T-helper 1 cell treated with Interleukin-12 subunit alpha and Interleukin-12 subunit beta and Interleukin-4 antibody, amounts not matched to agents 30 ng/mL and 1 ng/mL, for 36 hours (primary cell): ENCODE measurements around the gene CPLANE1. TPM values are rescaled to one million over a fixed set of nuclear protein-coding genes. Genes with fewer than 3 reads are reported as not detected.
"Not testable (repeated sequence)": the region's sequence is repeated elsewhere in the genome, so short reads cannot be mapped to it uniquely, and the experiment has no call there.

Source experiments
- intact Hi-C: fragments of 100-400 bp; cut with micrococcal nuclease; formaldehyde crosslinking; loops from one replicate; pipeline ENCODE4 v1.15.1; 2024
- total RNA-seq: library from RNA; stranded (reverse); gene quantifications from 2 replicates; pipeline ENCODE4 v1.2.3, GENCODE V29; 2022

Gene CPLANE1
- total RNA-seq, 1 donor from 2014 or later, result 12.7 TPM

DNA sequence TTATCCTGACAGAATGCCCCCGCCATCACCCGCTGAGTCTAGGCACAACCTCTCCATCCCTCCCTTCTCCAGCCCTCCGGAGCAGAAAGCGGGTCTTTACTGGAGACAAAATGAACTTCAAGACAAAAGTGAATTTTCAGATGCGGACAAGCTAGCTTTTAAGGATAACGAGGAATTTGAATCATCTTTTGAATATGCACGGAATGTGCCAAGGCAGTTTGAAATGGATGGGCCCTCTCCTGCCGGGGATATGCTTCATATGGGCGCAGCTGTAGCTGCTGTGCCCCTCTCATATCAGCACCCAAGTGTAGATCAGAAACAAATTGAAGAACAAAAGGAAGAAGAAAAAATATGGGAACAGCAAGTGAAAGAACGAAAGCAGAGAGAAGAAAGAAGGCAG lies 37.5 kb downstream of the CPLANE1 start:
- intact Hi-C loops, result loop anchor here (10.0 kb wide), 1 partner anchor 93 kb away; no protein-coding TSS in a partner anchor

DNA sequence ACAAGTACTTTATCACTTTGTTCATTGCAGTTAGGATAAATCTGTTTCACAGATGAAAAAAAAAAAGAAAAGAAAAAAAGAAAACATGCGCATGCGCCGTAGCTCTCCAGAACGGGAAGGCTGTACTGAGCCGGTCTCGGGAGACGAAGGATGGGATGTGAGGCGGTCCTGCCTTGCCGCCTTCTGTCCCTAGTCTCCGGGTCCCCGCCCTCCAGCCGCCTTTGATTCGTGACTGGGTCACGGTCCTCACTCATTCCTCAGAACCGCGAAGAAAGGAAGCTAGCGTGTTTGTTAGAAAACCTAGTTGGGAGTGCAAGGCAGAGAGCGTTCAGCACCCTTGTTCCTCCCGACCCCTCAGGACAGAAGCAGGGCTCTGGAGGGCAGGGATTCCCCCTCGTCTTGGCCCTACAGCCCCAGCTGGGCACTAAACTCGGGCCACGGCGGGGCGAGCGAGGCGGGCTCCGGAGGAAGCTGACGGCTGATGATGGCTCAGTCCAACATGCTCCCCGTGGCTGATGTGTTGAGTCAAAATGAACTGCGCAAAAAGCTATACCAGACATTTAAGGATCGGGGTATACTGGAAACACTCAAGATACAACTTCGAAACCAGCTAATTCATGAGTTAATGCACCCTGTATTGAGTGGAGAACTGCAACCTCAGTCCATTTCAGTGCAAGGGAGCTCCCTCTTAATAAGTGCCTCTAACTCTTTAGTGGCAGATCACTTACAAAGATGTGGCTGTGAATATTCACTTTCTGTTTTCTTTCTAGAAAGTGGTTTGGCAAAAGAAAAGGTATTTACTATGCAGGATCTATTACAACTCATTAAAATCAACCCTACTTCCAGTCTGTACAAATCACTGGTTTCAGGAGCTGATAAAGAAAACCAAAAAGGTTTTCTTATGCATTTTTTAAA lies 40.0 kb downstream of the CPLANE1 start:
- intact Hi-C loops, result loop anchor here (1.0 to 2.0 kb wide), 2 partner anchors 11 to 40 kb away; partner anchors contain the start of gene CPLANE1

DNA sequence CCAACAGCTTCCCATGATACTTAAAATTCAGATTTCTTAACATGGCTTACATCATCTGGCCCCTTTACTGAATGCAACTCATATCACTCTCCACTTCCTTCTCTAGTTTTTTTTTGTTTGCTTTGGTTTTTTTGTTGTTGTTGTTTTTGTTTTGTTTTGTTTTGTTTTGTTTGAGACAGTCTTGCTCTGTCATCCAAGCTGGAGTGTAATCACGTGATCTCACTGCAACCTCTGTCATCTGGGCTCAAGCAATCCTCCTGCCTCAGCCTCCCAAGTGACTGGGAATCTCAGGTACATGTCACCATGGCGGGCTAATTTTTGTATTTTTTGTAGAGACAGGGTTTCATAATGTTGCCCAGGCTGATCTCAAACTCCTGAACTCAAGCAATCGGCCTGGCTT lies 41.4 kb downstream of the CPLANE1 start:
- intact Hi-C loops, result loop anchor here (2.0 kb wide), 1 partner anchor 41 kb away; the partner anchor contains the start of gene CPLANE1

DNA sequence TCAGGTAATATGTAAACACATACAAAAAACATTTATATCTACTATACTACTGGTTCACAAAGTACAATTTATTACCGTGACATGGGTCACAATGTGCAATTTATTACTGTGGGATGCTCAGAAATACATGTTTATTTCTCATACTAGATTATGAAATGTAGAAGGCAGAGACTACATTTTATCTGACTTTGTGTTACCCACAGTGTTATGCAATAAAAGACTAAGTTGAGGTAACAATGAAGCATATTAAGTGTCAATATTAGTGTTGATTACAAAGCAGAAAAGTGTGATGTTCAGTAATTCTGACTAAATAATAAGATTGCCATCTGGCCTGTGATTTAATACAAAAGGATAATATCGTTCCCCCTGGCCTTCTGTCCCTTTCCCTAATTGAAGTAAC lies 42.4 kb downstream of the CPLANE1 start:
- intact Hi-C loops, result no loop called here

DNA sequence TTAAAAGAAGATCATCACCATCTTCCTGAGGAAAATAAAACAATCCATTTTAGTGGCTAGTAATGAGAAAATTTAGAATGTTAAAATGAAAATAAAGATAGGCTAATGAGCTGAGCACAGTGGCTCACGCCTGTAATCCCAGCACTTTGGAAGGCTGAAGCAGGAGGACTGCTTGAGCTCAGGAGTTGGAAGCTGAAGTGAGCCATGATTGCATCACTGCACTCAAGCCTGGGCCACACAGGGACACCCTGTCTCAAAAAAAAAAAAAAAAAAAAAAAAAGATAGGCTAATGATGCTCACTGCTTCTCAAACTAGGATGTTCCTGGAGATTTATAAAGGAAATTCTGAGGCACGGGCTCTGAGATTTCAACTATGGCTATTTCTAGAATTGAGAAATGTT lies 50.3 kb downstream of the CPLANE1 start:
- intact Hi-C loops, result loop anchor here (1.0 to 5.0 kb wide), 3 partner anchors 10 to 322 kb away; partner anchors contain the start of genes CPLANE1 and NIPBL

DNA sequence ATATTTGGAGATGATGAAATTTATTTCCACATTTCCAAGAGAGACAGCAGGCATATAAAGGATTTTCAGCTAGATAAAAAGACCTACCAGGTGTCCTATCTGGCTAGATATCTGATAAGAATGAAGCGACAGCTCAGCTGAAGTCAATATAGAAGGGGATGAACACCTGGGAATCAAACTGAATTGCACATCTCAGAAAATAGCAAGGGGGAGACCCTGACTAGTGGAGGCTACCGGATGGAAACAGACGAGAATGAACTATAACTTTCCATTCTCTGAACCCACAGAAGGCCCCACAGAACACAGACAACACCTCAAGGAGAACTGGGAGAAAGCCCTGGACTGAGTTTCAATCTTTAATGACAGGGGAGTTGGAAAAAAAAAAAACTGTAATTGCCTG lies 51.1 kb downstream of the CPLANE1 start:
- intact Hi-C loops, result loop anchor here (1.0 to 5.0 kb wide), 3 partner anchors 11 to 321 kb away; partner anchors contain the start of genes CPLANE1 and NIPBL

DNA sequence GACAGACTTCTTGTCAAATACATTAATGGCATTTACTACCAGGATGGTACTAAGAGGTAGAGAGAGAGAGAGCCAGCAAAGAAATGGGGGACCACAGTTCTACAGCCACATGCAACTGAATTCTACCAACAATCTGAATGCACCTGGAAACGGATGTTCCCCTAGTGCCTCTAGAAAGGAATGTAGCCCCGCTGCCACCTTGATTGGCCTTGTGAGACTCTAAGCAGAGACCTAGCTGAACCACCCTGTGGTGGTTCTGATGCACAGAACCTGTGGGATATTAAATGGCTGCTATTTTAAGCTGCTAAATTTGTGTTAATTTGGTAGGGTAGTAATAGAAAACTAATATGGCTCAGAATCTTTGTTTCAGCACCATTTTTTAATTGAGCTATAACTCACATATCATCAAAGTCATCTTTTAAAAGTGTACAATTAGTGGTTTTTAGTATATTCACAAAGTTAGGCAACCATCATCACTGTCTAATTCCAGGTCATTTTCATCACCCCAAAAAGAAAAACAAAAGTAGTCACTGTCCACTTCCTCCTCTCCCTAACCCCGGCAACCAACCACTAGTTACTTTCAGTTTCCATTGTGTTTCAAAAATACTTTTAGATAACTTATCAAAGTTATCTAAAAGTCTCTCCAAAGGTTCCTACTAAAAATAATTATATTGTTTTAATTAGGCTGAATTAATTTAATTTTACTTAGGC lies 51.7 kb downstream of the CPLANE1 start:
- intact Hi-C loops, result loop anchor here (1.0 to 5.0 kb wide), 5 partner anchors 12 to 320 kb away; partner anchors contain the start of genes CPLANE1, NIPBL and NUP155

DNA sequence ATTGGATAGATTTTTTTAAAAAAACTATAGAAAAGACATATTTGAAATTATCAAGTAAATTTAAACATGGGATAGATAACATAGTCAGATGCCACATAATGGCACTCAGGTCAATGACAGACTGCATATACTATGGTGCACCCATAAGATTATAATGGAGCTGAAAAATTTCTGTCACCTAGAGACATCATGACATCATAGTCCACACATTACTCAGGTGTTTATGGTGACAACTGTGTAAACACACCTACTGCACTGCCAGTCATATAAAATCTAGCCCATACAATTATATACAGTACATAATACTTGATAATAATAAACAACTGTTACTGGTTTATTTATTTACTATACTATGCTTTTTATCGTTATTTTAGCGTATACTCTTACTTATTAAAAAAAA lies 58.6 kb downstream of the CPLANE1 start:
- intact Hi-C loops, result no loop called here

DNA sequence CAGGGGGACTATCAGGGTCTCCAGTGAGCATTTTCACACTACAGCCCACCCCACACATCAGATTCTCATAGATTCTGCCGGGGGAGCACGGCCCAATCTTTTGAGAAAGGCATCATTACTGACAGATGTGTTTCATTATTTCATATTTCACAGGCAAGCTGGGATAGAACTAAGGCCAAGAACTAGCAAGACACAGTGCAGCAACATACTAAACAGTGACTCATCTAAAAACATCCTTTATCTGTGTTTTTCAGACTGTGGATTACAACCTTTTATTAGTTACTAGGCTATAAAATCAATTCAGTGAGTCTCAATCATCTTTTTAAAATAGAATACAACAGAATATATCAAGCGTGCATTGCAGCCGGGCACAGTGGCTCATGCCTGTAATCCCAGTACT lies 59.8 kb downstream of the CPLANE1 start:
- intact Hi-C loops, result no loop called here

DNA sequence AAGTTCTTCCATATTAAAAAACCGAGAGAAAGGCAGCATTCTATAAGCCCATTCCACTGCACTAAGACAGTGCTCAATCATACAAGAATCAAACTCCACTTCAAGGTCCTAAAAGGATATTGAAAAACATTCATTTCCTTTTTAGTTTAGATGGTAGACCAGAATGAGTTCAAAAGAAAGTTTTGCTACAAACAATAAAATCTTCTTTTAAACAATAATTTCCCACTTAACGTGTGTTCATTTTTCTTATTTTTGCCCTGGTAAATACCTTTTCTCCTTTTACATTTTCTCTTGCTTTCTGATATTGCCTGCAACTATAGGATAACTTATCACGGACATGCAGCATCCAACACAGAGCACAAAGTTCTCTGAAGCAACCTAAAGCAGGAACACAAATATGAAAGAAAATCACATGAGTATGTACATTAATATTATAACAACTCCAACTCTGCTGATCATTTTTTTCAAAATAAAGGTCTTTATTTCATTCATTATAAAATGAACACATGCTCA lies 61.7 kb downstream of the CPLANE1 start:
- intact Hi-C loops, result no loop called here

DNA sequence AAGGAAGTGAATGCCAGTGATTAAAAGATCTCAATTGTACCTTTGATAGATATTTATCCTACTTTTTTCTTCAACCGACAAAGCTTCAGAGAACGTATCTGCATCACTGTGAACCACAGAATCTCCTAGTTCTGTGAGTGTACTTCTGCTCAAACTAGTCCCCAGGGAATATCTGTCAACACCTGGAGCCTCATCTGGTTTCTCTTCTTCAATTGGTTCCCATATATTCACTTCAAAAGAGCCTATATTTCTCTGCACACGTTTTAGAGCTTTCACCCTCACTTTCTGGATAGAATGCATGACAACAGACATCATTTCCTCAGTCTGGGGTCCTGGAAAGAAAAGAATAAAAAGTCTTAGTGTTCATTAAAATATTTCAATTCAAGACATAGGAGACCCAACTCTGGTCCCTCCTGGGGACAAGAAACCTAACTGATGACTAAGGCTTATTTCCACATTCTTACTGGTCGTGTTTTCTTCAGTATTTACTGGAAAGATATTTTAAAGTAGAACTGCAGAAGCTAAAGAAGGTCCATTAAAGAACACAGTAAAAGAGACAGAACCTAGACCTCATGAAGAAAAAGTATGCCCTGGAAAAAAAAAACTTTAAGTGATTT lies 64.3 kb downstream of the CPLANE1 start:
- intact Hi-C loops, result no loop called here

DNA sequence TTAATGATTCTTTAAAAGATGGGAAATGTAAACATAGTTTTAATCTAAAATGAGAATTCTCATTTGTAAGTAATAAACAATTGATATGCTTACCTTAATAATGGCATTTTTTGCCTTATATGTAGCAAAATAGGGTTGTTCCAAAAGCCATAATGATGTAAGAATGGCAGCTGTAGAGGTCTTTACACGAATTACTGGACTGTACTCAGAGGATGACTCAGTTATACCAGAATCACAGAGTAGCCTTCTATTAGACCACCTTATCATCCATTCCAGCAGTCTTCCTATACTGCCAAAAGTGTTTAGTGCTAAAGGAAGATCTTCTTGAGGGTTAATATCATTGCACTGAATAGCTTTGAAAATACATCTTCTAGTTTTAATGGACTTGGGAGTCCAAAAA lies 66.5 kb downstream of the CPLANE1 start:
- intact Hi-C loops, result no loop called here

DNA sequence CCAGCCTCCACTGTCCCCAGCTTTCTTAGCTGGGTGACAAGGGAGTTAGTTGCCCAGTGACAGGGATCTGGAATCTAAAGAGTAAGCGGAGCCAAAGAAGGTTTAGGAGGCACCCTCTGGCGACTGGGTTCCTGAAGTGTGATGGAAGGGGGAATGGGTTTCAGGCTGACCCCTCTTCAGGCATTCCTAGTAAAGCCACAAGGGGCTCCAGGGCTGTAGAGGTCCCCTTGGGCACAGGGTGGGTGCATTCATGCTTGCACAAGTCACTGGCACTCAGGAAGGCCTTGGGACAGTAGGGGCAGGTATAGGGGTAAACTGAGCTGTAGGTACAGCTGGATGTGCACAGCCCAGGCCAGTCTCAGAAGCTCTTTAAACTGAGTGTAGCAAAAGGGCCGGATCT lies 74.2 kb downstream of the CPLANE1 start:
- intact Hi-C loops, result no loop called here

DNA sequence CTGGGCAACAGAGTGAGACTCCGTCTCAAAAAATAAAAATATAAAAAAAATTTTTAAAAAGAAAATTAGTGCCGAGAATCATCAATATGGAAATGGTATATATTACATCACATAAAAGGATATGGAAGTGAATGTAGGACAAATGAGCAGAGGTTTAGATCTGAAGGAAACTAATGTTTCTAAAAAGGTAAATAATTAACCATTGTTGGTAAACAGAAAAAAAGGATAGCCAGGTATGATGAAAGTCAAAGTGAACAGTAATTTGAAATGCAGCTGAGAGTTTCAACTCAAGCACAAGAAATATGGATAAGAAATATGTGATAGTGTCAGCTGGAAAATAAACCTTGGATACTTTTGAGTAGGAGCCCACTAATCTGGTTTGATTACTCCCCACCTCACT lies 76.2 kb downstream of the CPLANE1 start:
- intact Hi-C loops, result no loop called here

DNA sequence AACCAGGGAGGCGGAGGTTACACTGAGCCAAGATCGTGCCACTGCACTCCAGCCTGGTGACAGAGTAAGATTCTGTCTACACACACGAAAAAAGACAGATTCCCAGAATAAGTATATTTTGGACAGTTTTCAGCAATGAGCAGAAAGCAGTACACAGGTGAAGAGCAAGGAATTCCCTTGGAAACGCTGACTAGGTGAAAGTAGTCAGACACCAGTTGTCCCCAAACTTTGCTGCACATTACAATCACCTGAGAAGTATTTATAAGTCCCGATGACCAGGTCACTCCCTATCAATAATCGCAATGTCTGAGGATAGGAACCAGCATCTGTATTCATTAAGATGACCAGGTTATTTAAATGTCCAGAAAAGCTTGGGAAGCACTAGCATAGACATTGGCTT lies 78.3 kb downstream of the CPLANE1 start:
- intact Hi-C loops, result no loop called here

DNA sequence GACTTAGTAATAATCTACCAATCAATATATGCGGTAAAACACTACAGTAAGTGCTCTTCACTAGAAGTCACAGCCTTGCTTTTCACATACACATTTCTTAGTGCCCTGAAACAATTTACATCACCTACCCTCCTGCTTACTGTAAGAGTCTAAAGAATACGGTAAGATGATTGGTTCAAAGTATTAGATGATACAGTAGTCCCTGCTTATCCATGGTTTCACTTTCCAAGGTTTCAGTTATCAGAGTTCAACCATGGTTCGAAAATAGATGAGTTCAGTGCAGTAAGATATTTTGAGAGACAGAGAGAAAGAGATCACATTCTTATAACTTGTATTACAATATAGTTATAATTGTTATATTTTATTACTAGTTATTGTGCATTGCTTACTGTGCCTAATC lies 83.0 kb downstream of the CPLANE1 start:
- intact Hi-C loops, result no loop called here

DNA sequence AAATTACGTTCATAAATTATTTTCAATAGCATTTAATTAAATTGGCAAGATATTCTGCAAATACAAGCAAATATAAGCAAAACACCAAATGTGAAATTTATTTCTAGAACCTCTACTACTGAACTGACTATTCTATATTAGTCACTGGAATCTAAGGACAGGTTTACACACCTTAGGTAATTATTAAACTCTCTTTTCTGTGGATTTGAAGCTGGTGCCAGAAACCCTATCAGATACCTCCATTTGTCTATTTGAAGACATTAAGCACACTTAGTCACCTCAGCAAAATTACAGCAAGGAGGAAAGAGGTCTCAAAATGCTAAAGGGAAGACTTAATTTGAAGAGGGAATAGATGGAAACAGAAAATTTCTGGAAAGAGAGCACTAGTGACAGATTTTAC lies 83.4 kb downstream of the CPLANE1 start:
- intact Hi-C loops, result no loop called here

DNA sequence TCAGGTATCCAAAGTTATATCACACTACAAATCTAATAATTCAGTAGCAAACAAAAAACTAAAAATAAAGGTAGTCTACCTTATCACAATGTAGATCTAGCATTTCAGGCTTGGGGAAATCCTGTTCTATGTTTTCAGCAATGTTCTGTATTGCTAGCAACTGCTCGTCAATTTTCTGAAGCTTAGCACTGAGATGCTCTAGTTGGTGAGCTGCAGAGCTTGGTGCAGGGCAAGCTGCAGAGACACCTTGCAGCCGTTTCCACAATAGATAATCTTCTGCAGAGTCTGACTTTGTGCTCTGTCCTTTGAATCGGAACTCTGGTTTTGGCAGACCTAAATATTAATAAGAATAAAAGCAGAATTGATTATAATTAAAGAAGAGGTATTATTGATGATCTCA lies 95.5 kb downstream of the CPLANE1 start:
- intact Hi-C loops, result no loop called here

DNA sequence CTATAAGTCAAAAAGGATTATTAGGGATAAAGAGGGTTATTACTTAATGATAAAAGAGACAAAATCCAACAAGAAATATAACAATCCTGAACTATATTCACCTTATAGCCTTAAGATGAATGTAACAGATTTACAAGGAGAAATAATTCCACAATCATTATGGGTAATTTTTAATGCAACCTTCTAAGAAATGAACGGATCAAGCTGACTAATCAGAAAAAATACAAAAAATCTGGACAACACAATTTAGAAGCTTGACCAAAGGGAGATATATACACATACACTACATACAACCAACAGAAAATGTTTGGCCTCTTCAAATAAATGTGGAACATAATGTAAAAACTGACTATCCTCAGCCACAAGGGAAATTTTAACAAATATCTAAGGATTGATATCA lies 102.3 kb downstream of the CPLANE1 start:
- intact Hi-C loops, result no loop called here

DNA sequence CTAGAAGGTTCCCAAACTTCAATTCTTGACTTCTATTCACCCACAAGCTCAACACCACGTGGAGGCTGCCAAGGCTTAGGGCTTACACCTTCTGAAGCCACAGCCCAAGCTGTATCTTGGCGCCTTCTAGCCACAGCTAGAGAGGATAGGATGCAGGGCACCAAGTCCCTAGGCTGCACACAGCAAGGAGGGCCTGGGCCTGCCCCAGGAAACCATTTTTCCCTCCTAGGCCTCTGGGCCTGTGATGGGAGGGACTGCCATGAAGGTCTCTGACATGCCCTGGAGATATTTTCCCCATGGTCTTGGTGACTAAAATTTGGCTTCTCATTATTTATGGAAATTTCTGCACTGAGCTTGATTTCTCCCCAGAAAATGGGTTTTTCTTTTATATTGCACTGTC lies 112.5 kb downstream of the CPLANE1 start:
- intact Hi-C loops, result no loop called here

DNA sequence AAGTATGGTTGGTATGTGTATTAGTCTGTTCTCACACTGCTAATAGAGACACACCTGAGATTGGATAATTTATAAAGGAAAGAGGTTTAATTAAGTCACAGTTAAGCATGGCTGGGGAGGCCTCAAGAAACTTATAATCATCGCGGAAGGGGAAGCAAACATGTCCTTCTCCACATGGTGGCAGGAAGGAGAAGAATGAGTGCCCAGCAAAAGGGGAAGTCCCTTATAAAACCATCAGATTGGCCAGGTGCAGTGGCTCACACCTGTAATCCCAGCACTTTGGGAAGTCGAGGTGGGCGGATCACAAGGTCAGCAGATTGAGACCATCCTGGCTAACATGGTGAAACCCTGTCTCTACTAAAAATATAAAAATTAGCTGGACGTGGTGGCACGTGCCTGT lies 113.9 kb downstream of the CPLANE1 start:
- intact Hi-C loops, result not testable (repeated sequence)
